Right hindlimb (tissue), 1 donor: ENCODE data around the gene COL4A1.
A peak's percentile ranks its signal among the peaks of the same experiment; 100 is the strongest.

Experiments
- DNase-seq: peaks from one replicate; pipeline ENCODE4 v3.0.0-alpha.2; 2018

Gene COL4A1

DNA sequence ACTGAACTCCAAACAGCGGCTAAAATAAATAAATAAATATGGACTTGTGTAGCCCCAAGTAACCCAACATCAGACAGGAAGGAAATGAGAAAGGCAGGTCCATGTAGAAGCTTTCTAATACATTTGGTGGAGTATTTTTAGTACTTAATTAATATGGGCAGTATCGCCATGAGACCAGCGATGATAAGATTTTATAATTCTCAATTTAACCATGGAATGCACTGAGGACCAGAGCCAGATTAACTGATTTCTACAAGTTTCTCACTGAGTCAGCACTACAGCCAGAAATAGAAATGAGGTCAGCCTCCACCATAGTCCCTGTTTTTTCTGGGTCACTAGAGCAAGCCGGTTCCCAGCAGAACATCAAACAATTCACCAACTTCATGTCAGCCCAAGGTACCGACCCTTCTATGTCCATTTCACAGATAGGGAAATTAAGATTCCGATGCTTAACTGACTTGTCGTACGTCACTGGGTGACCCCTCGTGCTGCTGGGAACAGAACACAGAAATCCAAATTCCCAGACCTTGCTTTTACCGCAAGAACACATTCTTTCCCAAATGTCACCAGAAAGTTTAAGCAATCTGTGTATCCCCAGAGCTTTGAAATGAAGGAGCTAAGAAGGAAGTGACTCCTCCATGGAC lies 90.4 kb downstream of the COL4A1 start:
- peak; percentile 68 for DNase-seq

DNA sequence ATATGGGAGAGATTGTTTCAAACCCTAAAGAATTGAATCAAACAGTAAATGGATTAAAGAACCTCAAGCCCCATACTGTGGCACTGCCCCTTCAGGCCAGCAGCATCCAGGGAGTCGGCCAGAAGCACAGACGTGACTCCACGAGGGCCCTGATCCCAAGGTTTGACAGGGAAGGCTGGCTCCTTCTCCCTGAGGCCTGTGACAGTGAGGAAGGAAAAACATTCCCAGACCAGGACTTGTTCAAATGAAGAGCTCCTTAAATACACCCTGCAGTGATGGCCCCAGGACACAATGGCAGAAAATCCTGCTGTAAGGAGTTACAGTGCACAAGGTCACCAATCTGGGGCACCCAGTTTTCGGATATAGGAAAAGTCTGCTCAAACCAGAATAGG lies 91.0 kb downstream of the COL4A1 start:
- DNase-seq, result no peak

DNA sequence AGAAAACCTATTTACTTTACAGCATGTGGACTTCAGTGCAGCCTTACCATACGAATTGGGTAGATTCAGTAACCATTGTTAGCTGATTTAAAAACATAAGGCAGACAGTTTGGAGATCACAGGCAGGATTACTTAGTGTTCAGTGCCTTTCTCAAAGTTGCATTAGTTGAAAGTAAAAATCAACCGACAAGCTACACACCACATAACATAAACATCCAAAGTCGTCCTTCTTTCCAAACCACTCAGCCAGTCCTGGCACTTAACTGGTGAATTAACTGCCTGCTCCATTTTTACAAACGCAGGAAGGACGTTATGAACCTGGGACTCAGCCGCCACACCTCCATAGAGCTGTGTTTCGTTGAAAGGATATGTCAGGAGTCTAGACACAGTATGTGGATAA lies 91.4 kb downstream of the COL4A1 start:
- no peak for DNase-seq

DNA sequence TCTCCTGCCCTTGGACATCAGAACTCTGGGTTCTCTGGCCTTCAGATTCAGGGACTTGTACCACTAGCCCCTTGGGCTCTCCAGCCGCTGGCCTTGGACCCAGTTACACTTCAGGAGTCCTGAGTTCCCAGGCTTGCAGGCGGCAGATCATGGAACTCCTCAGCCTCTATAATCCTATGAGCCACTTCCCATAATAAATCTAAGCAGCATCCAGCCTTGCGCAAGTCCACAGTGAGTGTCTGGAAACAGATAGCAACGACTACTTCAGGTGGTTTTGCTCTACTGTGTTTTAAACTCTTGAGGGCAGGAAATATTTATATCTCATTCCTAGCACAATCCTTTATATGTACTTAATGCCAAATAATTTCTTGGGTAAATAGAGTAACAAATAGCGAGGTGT lies 92.3 kb downstream of the COL4A1 start:
- no peak for DNase-seq

DNA sequence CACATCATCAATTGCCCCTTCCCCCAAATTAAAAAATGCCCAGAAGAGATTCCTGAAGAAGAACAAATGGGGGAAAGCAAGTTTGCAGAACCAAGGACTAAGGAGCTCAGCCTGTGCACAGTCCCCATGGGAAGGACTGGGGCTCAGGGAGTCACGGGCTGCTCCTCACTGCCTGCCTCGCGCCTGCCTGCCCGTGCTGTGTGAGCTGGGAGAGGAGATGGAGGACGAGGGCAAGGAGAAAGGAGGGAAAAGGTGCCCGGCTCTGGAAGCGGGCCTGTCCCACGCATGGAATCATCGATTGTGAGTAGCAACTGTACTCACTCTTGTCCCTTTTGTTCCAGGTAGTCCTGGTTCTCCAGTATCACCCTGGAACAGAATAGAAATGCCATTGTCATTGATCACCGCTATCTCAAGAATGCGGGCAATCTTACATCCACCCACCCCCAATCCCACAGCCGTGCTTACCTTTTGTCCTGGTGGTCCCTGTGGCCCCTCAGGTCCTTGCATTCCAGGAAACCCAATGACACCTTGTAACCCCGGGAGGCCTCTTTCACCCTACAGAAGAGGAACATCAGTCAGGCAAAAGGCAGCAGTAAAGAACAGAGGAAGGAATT lies 93.4 kb downstream of the COL4A1 start:
- peak; percentile 16 for DNase-seq

DNA sequence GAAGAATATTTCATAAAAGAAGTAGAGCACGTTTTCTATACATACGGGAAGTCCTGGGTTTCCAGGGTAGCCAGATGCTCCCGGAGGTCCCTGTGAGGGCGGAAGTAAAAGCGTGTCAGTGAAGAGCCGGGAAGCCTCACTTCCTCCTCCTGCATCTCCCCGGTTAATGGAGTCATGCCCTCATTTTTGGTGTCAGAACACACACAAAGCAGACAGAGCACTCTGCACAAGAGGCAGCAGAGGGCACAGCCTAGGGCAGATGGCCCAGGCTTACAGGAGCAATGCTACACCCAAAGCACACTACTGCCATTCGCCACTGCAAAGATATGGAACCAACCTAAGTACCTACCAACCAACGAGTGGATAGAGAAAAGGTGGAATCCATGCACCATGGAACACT lies 94.4 kb downstream of the COL4A1 start:
- no peak for DNase-seq

DNA sequence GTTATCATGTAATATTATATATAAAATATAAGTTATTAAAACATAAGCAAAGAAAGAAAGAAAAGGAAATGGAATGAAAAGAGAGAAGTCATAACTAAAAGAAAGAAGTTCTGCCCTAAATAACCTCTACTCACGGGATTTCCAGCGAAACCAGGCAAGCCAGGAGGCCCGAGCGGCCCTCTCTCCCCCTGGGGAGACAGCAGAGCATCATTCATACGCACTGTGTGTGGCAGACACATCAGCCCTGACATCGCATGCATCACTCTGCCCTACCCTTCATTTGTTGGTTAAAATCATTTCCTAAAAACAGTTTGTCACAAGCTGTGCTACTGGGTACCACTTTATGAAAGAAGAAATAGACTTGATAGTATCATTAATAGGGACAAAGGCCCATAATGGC lies 95.2 kb downstream of the COL4A1 start:
- no peak for DNase-seq

DNA sequence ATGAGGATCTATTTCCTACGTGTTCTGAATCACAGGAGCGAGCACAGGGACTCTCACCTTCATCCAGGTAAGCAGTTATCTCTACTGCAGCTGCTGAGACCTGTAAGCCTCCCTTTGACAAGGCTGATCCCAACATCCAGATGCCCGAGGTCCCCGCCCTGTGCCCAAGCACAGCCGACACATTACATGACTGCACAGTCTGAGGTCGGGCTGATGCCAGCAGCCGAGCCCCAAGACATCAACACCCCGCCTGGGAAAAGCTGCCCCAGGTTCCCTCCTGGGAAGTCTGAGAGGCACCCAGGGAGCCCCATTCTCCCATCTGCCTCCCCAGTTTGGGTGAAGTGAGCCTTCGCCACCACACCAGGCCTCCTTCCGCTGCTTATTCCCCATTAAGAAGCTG lies 95.9 kb downstream of the COL4A1 start:
- DNase-seq, result no peak

DNA sequence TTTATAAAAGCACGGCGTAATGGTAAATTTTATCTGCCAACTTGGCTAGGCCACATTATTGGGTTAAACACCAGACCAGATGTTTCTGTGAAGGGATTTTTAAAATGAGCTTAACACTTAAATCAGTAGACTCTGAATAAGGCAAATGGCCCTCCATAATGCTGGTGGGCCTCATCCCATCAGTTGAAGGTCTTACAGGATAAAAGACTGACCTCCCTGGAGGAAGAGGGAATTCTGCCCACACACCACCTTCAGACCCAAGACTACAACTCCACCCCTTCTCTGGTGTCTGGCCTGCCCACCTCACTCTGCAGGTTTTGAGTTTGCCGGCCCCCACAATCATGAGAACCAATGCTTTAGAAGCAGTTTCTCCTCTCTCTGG lies 96.4 kb downstream of the COL4A1 start:
- no peak for DNase-seq

DNA sequence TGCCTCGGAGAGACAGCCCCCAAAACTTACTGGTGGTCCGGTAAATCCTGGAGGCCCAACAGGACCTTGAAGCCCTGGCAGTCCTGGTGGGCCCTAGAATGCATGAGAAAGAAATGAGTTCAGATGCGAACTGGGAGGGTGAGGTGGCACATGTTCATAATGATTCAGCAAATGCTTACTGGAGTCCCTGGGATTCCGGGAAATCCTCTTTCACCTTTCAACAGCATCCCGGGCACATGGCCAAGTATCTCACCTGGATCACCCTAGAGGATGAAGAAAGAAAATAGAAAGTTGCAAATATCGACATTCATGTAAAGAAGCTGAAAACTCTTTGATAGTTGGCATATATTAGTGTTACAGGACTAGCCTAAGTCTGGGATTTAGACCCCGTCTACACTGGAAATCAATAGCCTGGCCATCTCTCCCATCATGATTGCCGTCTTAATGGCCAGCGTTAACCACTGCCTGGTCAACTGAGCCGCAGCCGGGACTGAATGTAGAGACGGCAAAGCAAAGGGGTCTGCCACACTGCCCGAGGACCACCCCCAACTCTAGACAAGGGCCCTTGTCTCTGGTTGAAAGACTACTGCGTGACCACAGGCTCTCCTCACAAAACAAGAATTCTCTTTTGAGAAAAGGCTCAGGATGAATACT lies 96.9 kb downstream of the COL4A1 start:
- no peak for DNase-seq

DNA sequence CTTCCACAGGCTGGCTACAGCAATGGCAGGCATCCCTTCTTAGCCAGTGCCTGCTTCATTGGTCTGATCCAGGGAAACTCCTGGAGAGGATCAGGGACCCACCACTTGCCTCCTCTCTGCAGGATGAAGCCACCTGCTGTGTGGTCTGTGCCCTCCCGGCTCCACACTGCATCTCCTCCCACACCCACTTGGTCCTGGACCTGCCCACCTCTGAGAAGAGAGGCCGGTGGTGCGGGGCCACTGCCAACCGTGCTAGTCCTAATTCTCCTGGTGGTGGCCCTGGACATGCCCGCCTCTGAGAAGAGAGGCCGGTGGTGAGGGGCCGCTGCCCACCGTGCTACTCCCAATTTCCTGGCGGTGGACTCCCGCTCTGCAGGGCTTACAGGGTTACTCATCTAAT lies 98.8 kb downstream of the COL4A1 start:
- no peak for DNase-seq

DNA sequence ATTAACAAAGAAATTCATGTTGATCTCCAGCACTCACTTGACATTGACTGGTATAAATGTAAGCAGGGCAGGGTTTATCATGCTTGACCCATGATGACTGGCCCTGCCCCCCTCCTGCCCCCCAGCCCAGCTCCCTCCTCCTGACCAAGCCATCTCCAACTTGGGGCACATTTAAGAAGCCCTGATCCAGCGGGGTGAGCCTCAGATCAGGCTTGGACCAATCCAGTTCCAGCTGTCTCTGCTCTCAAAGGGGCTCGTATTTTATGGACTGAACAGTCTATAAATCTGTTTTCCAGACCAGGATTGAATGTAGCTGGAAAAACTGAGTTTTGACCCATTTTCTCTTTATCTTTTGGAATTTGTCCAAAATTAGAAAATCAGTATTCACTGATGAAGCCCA lies 100.0 kb downstream of the COL4A1 start:
- no peak for DNase-seq

DNA sequence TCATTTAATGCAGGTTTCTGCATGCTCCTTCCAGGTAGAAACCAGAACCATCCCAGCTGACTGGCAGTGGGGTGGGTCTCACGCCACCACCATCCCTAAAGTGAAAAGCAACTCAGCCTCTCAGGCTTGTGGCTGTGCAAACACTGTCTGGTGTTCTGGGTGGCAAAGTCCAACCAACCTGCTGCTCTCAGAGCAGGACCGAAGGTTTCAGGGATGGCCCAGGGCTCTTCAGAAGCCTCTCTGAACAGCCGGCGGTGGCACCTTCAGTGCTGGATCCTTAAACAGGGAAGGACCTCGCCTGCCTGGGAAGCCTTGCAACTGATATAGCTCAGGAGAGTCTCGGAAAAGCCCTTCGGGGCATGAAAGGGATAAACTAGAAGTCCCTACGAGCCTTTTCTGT lies 100.8 kb downstream of the COL4A1 start:
- no peak for DNase-seq

DNA sequence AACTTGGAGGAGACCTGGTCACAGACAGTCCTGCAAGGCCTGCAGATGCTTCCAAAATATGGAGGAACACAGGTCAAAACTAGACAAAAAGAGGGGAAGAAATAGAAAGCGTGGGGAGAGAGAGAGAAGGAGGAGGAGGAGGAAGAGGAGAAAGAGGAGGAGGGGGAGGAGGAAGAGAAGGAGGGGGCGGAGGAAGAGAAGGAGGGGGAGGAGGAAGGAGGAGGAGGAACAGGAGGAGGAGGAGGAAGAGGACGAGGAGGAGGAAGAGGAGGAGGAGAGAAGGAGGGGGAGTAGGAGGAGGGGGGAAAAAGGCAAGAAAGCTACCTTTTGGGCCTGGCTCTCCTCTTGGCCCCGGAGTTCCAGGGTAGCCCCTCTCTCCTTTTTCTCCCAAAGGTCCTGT lies 105.8 kb downstream of the COL4A1 start:
- no peak for DNase-seq

DNA sequence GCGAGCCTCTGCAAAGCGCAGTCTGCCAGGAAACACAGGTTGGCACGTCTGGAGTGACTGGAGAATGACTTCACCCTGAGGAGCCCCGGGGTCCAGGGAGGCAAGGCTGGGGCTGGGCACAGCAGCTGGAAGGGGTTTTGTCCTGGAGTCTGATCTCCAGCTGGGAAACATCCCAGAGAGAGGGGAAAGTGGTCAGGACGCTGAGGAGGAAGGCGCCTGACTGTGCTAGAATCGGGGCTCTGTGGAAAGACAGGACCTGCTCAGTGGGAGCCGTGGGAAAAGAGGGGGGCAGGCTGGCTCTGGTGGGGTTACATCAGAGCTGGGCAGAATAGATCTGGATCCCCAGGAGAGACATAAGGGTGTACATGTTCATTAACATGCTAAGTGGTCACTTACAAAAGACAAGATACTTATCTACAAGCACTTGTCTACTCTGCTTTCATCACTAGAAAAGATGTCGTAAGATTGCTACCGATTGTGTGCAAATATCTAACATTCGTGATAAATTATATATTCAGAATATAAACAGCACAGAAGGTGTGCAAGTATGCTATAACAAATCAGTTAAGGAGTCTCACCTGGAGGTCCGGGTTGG lies 106.6 kb downstream of the COL4A1 start:
- no peak for DNase-seq

DNA sequence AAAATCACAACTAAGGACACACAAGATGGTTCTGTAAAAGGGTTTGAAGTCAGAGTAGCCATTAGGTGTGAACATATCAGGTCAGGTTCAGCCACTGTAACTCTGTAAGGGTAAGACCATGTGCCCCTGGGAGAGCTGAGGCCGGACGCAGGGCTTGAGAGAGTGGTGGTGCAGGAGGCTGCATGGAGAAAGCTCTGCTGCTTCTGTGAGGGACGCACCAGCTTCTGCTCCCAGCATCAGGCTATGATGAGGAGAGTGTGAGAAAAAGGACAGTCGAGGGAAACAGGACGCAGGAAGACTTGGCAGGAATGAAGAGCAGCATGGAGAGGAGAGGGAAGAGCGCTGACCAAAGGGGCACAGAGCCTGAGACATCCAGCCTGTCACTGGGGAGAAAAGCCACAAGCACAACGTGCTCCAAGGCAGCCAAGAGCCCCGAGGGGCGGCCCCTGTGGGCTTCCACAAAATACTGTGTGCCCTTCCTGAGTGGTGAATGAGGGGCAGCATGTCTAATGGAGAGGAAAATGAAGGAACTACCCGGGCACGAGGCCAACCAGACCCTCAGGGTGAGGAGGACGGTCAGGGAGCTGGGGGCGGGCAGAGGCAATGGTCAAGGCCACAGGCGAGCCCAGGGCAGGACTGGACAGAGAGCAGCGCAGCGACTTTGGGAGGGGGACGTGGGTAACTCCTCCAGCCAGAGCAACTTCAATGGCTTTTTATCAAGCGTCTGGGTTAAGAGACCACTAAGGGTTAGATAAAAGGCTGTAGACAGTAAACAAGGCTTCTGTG lies 107.7 kb downstream of the COL4A1 start:
- no peak for DNase-seq

DNA sequence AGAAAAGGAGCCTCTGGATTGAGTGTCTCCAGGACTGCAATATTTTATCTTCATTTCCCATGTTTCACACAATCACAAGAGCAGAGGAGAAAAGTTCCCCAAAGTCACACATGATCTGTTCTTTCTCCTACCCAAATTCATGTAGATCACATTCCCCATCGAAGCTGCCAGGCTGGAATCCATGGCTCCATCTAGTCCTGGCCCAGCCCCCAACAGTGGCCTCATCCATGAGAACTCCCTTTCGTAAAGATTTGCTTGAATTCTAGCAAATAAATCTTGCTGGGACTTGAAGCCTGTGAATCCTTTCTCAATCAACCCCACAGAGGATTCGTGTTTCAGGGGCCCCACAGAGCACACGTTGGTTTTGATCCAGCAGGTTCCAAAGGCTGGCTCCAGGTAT lies 109.5 kb downstream of the COL4A1 start:
- no peak for DNase-seq

DNA sequence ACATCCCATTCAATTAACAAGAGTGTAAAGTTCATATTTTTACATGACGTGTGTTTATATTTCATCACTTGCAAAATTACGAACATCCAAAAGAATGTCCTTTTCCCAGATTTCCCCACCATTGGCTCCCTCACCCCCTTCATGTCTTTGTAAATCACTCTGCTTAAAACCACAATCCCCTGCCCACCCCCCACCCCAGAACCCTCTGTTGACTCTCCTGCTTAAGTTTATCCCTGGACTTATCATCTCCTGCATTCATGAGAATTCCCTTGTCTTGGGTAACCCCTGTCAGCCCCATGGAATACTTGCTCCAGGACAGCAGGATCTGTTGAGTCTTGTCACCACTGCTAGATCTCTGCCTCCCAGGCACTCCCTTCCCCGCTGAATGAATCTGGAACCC lies 109.9 kb downstream of the COL4A1 start:
- no peak for DNase-seq

DNA sequence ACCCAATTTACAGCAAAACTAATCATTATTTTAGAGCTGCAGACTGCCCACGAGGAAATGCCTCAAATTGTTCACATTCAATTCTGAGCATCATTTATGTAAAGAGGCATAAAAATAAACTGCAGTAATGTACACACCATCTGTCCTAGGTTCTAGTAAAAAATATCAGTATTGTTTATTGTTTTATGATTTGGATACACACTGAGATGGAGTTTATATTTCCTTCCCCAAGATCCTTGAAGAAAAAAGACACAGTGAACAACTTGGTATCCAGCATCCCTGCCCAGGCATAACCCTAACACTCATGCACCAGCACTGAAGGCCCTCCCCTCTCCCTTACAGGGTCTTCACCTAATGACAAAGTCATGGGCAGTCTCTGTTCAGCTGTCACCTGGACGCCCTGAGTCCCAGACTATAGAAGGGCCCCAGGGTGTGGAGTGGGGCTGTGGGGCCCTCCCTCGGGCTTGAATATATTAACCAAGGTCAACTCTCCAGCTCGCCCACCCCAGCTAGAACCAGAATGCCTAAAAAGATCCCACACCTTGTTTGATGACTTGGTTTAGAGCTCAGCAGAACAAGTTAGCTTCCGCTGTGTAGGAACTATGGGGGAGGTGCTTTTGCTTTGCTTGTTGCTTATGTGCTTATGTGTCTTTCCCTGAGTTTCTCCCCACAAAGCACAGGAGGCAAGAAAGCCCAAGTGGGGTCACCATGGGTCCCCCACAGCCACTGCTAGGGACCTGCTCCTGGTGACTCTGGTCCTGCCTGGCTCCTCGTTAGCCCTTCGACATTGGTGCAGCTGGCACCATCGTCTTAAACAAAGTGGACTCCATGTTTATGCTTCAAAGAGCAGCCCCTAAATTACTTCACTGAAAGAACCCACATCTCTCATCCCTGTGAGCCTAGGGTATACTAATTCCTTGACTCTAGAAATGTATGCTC lies 111.1 kb downstream of the COL4A1 start:
- no peak for DNase-seq

DNA sequence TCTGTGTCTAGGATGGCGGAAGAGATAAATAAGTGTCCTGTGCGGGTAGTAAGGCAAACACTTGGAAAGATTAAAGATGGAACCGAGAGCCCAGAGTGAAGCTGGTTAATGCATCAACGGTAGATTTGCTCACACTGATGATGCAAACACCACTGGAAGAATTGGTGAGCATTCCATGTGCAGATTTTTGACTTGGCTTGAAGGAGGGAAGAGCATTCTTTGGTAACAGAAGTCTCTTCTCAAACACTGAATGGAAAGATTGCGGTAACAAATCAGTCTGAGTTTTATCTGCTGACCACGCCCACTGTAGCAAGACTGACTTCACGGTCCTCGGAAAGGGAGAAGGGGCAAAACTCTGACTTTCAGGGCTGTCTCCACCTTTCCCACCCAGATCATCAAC lies 112.5 kb downstream of the COL4A1 start:
- DNase-seq, result no peak

DNA sequence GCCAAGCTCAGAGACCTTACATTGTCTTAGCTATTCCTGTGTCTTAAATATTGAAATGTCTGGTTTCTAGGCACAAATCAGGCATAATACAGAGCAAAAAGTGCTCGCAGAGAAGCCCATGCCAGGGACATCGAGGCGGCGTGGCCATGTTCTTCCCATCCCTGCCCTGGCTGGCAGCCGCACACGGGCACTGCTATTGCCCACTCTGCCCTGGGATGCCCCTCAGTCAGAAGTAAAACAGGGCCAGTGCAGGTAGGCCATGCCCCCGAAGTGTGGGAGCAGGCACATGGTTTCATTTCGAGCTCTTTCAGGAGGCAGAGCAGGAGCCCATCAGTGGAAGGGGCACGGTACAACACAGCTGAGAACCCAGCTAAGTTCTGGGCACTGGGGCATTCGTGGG lies 113.5 kb downstream of the COL4A1 start:
- no peak for DNase-seq

DNA sequence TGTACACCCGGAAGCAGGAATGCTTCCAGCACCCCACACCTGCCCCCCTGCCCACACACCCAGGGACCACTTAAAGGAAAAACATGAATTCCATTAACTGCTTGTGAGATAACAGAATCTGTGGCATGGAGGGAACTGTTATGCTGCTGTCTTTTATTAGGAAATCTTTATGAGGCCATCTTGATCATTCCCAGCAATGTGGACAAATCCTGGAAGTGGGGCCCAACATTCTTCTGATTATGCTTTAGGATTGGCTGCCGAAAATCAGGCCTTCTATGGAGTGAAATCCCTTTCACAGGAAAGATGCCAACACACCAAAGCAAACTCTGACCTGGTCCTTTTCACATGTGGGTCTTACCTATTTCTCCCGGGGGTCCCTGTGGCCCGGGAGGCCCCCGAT lies 114.5 kb downstream of the COL4A1 start:
- DNase-seq, result no peak
